ENCODE measurements around the gene SYT9. TPM values are rescaled to one million over a fixed set of nuclear protein-coding genes. Genes with fewer than 3 reads are reported as not detected.

Gene SYT9
- total RNA-seq, 1 experiment from 2014 or later, result not detected

DNA sequence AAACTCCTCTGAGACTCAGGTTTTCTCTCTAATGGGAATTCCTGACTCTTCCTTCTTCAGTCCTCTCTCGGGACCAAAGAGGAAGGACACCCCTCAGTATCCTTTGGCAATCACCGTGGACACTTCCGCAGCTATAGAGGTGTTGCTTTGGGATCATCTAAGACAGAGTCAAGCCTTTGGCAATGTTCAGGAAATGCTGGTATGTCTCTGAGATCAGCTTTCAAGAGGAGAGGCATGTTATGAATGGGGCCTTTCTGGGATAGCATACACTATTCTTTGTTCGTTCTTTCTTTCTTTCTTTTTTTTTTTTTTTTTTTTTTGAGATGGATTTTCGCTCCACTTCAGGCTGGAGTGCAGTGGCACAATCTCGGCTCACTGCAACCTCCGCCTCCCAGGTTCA lies 219.4 kb downstream of the SYT9 start:
- no peak for DNase-seq (ENCODE audit: low read depth)

DNA sequence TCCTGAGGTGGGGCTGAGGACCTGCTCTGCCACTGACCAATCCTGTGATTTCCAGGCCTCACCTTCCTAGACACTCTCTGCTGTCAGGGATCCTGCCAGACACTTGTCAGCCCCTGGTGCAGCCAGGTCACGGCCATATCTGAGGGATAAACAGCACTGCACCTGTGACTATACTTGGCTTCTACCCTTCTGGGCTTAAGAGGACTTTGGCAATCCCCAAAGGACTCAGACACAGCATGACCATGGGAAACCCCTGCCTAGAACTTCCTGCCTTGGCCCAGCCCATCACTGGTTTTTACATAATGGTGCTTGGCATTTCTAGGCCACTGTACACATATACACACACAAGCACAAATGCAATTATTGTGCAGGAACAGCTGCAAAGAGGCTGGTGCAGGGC lies 222.0 kb downstream of the SYT9 start:
- DNase-seq (ENCODE audit: low read depth), result no peak

DNA sequence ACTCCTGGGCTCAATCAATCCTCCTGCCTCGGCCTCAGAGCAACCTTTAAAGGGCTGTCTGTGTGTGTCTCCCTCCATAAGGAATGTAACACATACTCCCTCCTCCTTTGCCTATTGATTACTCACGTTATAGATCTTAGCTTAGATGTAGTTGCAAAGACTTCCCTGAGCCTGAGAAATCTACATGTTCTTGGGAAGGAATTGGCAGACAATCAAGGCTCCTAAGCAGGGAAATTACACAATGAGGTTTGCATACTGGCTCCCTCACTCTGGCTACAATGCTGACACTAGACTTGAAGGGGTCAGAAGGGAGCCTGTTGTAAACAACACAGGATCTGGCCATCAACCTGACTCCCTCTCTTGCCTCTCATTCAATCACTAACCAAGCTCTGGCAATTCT lies 228.4 kb downstream of the SYT9 start:
- DNase-seq (ENCODE audit: low read depth), result no peak

DNA sequence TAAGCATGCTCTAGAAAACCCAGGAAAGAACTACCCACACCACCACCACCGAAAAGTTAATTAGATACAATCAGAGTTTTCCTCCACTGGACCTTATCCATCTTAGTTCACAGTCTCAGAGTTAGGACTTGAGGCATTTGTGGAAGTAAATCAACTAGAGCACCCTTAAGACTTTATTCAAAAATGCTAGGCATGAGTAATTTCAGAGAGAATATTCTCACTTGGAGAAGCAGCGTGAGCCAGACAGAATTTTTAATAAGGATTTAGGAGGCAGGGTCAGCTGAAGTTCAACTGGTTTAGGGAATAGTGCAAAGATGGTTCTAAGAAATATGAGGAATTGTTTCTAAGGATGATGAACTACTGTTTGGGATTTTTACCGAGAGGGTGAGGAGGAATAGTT lies 232.4 kb downstream of the SYT9 start:
- no peak for DNase-seq (ENCODE audit: low read depth)

DNA sequence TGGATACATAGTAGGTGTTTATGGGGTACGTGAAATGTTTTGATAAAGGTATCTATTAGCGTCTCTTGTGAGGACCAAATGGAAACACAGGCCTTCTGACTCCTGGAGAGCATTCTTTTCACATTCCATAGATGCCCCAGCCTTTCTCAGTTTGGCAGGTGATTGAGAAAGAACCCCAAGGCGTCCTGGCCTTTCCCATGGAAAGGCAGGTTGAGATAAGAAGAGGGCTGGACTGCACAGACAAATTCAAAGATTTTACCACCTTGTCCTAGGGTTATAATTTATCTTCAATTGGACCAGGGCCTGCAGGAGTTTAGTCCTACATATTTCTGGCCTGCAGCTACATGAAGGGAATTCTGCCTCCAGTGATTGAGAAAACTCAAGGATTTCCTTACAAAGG lies 232.9 kb downstream of the SYT9 start:
- DNase-seq (ENCODE audit: low read depth), result no peak

DNA sequence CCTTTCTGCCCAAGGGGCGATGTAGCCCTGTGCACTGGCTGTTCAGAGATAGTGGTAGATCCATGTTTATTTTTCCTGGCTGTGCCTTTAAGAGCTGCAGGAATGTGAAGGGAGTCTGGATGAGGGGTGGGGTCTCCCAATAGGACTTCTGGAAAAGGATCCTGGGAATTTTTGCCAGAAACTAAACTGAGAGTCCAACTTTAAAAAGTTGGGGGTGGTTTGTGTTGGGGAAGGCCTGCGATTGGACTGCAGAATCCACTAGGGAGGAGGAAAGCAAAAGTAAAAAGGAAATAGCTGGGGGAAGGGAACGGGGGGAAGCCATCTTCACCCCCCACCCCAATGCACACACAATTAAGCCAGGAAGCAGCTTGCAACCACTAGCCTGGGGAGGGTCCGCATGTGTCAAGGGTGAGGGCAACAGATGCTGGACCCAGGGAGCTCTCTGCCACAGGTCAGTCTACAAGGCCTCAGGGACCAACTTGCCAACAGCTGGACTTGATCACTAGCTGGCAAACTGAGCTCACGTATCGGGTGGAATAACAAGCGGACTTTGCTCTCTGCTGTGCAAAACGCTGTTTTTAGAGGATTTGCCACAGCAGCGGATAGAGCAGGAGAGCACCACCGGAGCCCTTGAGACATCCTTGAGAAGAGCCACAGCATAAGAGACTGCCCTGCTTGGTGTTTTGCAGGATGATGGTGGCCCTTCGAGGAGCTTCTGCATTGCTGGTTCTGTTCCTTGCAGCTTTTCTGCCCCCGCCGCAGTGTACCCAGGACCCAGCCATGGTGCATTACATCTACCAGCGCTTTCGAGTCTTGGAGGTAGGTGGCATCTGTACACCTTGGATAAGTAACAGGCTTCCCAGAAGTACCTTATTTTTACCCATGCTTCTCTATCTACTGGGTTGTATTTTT lies 233.7 kb downstream of the SYT9 start, which contains the start of gene OLFML1:
OLFML1 (plus strand) TSS at position 321 of the 912 bp plus-strand sequence; CDS start at position 691, 370 bp downstream.
- no peak for DNase-seq (ENCODE audit: low read depth)

DNA sequence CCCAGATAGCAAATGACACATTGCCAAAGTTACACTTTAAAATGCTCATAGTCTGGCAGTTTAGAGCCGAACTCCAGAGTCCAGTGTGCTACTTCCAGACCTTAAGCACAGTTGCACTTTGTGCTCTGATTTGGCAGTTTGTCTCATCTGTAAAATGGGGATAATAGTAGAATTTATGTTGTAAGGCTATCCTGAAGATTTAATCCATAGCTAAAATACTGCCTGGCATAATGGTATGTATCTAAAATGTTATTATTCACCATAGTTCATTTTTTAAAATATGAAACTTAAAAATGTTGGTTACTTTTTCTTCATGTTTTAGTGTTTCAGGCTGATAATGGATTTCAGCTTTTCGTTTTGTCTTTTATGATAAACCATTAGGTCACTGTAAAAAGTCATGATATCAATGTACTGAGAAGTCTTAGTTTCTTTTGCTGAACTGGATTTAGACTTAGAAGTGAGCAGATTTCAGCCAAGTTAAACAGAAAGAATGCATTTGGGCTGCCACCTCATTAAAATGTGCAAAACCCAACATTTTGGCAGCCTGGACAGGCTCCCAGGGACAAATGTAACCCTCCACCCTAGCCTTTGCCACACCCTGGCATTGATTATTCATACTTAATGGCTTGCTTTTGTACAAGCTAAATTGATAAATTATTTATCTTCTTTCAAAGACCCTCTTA lies 234.5 kb downstream of the SYT9 start:
- DNase-seq (ENCODE audit: low read depth), result no peak

DNA sequence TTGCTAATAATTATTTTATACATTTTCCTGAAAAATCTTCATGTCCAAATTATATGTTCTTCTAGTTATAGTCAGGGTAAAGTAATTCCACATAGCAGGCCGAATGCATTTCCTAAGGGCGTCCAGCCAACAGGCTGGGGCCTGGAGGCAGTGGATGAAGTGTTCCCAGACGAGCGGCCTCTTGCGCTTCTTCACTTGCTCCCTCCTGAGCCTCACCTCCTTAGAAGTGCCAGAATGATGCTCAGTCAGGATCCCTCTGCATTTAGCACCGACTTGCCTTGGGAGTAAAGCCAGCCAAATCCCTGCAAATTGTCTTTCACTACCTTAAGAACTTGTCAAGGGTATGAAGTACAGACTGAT lies 235.1 kb downstream of the SYT9 start:
- no peak for DNase-seq (ENCODE audit: low read depth)

DNA sequence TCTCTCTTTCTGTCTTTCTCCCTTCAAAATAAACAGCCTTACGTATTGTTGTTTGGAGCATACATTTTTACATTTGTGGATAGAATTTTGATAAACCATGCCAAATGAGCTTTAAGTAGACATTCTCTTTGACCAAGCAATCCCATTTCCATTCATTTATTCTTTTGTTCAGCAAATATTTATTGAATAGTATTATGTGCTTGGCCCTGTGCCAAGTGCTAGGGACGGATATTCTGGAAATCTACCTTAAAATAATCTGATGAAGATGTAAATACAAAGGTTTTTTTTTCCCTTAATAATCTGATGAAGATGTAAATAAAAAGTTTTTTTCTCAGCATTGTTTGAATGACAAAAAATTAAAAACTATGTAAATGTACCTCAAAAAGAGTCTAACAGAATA lies 235.7 kb downstream of the SYT9 start:
- DNase-seq (ENCODE audit: low read depth), result no peak

DNA sequence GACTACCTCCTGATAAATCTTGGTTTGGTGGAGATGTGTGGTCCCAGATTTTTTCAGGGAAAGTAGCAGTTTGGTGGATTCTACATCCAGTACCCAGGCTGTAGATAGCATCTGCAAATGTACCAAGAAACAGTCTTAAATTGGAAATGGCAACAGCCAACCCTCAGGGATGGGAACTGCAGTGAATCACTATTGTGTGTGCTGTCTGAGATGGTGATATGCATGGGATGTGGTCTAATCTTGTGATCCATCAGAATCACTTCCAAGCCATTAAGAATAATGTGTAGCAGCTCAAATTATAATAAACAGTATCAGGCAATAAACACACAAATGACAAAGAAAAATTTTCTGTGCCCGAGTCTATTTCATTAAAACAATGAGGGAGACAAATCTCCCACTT lies 237.0 kb downstream of the SYT9 start:
- no peak for DNase-seq (ENCODE audit: low read depth)

DNA sequence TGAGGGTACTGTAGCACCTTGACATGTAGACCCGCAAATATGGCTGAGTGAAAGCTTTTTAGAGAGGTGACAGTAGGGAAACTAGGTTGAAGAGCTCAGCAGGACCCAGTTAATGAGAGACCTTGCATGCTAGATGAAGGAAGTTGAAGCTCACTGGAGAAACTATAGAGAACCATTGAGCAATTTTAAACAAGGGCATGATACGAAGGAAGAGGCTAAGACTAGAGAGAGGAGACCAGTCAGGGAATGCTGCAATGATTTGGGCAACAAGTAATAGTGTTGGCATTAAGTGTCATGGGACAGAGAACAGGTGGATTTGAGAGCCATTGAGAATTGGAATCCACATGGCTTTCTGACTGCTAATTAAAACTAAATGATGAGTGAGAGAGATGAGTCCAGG lies 237.7 kb downstream of the SYT9 start:
- no peak for DNase-seq (ENCODE audit: low read depth)

DNA sequence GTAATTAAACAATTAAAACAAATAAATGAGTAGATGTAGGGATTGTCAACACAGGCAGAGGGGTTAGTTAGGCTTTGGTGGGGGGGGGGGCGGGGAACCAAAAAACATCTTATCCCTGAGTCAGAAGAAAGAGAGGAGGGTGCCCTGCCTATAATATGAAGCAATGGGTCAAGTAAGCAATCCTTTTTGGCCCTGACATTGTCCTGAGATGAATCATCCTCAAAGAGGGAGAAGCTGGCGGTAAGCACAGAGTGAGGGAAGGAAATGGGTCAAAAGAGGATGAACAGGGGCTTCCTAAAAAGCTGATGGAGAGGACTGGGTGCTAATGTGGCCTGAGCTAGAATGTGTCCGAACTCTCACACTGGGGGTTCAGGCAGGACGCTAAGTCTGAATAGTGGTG lies 238.3 kb downstream of the SYT9 start:
- peak; percentile 7 for DNase-seq (ENCODE audit: low read depth)

DNA sequence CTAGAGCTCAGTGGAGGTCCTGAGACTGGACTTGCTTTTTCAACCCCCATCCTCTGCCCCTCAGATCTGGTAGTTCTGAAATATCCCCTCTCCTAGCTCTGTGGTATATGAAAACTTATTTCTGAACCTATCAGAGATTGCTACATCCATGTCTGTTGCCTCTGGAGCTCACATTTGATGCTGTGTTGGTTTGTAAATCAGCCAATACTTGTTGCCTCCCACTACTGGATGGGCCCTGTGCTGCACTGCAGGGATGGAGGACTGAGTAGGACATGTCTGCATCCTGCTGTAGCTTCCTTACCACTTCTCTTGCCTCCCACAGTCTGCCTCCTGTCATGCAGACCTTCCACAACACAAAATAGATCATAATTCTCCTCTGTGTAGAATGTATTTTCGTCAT lies 238.8 kb downstream of the SYT9 start:
- no peak for DNase-seq (ENCODE audit: low read depth)

DNA sequence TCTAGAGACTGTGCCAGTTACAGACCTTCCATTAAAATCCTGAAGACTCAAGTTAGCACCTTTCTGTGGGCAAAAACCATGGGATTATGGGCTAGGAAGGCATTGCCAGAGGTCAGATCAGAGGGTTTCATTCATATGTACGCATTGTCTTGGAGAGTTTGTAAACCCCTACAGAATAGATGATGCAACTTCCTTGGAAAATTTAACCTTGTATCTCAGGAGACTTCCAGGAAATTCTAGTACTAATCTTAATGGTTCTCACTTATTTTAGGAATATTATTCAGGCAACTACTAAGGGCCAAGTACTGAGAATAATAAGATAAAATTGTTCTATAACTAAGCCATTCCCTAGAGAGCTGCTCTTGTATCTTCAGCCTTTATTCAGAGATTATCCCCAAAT lies 240.5 kb downstream of the SYT9 start:
- DNase-seq (ENCODE audit: low read depth), result no peak

DNA sequence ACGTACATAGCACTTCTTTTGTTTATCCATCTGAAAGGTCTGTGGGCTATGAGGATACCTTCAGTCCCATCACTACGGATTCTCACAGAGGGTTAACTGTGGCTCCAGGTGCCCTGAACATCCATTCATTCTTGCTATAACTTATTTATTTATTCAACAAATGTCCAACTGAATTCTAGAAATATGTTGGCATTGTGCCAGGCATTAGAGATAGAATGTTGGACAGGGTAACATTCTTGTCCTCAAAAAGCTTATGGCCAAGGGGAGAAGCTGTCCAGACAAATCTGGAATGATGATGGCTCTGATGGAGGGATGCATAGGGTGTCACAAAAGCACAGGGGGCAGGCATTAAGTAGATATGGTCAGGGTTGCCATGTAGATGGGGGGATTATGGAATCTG lies 242.0 kb downstream of the SYT9 start:
- DNase-seq (ENCODE audit: low read depth), result no peak

DNA sequence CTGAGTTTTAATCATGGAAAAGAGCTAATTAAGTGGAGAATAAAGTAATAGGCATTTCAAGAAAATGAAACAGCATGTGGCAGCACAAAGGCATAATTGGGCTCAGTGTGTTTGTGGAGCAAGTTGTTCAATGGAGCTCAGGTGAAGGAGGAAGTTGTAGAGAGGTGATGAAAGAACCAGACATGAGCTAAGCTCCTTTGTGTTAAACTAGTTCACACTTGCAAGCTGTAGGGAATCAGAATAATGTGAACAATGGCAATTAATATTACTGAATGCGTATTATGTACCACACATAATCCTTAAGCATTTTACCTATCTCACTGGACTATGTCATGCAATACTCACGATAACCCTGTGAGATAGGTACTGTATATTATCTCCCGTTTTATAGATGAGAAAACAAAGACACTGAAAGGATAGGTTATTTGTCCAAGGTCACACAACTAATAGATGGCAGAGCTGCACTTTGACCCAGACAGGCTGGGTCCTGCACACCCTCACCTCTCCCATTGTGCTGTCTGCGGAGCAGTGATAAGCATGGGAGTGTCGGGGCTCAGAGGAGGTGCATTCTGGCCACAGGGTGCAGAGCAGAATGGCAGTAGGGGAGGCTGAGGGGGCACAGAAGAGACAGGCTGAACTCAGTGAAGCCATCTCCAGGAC lies 242.5 kb downstream of the SYT9 start:
- no peak for DNase-seq (ENCODE audit: low read depth)

DNA sequence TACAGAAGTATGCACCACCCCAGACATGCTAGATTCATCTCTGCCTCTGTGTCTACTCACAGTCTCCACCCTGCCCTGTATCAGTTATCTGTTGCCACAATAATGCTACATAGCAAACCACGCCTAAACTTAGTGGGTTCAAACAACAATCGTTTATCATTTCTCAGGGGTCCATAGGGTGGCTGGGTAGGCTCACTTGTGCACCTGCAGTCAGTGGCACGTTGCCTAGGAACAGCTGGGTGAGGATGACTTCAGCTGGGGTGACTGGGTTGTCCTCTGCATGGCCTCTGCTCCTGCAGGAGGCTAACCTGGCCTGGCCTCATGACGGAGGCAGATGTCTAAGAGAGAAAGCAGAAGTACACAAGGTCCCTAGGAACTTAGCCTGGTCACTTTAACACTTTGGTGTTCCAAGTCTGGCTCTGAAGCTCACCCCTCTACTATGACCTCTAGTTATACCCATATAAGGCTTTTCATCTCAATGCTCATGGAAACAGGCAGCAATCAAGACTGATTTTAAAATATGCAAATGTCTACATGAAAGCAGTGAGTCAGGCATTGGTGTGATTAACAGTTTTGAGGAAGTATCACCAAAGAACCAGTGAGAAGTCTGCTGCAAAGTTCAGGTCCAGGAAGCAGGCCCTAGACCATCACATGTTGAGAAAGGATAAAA lies 244.3 kb downstream of the SYT9 start:
- no peak for DNase-seq (ENCODE audit: low read depth)

DNA sequence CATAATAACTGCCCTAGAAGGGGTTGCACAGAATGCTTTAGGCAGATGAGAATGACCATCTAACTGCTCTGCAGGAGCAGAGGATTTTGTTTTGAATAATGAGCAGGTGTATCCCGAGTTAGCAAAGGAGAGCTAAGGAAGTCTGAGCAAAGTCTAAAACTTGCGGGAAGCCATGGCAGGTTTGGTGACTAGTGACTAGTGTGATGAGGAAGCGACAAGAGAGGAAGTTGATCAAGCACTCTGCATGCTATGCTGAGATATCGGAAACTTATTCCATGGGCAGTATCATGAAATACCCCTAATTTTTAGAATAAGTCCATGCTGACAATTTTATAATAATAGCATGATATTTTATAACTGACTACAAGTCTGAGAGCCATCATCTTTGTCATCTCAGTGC lies 246.5 kb downstream of the SYT9 start:
- DNase-seq (ENCODE audit: low read depth), result no peak

DNA sequence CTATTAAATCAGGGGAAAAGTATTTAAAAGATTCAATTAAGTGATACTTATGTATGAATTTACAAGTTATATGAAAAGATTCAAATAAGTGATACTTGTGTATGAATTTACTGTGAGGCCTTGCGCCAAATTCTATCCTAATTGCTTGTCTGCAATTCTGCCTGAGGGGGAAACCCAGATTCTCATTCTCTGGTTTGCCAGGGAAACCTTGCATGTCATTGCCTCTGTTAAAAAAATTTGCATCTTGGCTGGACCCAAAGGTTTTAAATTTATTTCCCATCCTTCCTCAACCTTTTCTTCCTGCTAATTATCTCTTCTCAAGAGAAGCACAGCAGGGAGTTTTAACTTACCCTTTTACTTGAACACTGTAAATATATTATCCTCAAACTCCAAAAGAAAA lies 247.4 kb downstream of the SYT9 start:
- DNase-seq (ENCODE audit: low read depth), result no peak

DNA sequence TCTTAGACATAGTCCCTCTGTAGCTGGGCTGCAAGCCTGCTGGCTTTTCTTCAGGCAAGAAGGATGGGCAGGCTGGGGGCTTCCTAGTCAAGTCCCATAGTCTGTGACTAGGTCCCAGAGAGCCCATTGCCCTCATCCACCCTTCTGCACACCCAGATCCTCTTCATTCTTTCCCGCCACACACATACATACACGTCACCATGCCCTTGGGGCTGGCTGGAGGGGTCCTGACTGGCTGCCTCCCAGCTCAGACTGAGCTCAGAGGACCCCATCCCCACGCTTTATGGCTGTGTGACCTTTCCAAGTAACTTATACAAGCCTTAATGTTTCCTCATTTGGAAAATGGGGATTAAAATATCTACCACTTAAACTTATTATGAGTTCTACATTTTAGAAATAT lies 248.5 kb downstream of the SYT9 start:
- DNase-seq (ENCODE audit: low read depth), result no peak

DNA sequence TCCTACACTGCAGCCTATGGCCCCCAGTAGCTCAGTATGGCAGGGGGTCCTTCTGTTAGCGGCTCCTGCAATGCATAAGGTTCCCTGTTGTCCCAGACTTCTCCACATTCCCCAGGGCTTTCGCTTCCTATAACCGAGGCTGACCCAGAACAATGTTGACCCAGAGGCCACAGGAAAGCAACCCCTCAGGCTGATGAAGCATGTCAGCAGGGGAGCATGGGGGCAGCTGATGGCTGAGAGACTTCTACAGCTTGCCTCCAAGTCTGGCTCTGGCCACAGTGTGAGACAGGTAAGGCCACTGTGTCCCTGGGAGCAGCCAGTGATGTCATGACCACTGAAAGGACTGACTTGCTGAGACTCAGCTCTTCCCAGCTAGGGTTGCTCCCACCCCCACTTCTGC lies 249.5 kb downstream of the SYT9 start:
- DNase-seq (ENCODE audit: low read depth), result no peak

DNA sequence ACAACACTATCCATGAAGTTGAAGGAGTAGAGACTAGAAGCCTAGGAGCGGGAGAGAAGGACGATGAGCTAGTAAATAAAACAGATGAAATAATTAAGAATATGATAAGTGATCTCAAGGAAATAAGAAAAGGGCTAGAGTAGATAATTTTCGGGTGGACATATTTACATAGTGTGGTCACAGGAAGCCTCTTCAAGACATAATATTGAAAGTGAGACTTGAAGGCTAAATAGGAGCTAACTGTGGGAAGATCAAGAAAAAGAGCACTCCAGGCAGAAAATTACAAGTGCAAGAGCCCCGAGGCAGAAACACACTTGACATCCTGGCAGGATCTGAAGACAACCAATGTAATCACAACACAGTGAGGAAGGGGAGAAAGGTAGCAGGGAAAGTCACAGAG lies 250.2 kb downstream of the SYT9 start:
- no peak for DNase-seq (ENCODE audit: low read depth)
